Thyroid gland (tissue), 4 donors: ENCODE measurements around the gene FAM124B.

Experiments used
- POLR2A ChIP-seq, 2 donors: fragments of 450-650 bp; IDR thresholded peaks; one replicate each; pipeline ENCODE4 v1.6.1; 2017; ENCODE audit warnings: antibody characterized with exemption in 2 of 2, mild to moderate bottlenecking in 2 of 2, moderate library complexity in 1 of 2
- TF ChIP-seq, protein P1 (sequence below), 6 experiments: fragments of 200-600 bp in 3 of 6; fragments of 450-650 bp in 3 of 6; sonication (generic) in 3 of 6; IDR thresholded peaks; one replicate each; pipeline ENCODE4 v1.5.1; 2016 to 2019; ENCODE audit warnings: antibody characterized with exemption in 6 of 6, mild to moderate bottlenecking in 2 of 6, inconsistent platforms in 1 of 6, moderate library complexity in 1 of 6

DNA sequence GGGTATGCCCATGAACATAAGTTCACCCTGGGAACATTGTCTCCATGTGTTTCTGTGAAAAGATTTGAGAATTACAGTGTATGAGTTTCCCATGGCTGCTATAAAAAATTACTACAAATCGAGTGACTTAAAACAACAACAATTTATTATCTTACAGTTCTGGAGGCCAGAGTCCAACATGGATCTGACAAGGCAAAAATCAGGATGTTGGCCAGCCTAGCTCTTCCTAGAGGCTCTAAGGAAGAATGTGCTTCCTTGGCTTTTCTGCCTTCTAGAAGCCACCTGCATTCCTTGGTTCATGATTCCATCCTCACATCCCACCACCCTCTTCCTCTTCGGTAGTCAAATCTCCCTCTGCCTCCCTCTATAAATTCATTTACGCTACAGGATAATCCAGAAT is 38.6 kb downstream of the FAM124B start:
- TF ChIP-seq, protein P1, sequence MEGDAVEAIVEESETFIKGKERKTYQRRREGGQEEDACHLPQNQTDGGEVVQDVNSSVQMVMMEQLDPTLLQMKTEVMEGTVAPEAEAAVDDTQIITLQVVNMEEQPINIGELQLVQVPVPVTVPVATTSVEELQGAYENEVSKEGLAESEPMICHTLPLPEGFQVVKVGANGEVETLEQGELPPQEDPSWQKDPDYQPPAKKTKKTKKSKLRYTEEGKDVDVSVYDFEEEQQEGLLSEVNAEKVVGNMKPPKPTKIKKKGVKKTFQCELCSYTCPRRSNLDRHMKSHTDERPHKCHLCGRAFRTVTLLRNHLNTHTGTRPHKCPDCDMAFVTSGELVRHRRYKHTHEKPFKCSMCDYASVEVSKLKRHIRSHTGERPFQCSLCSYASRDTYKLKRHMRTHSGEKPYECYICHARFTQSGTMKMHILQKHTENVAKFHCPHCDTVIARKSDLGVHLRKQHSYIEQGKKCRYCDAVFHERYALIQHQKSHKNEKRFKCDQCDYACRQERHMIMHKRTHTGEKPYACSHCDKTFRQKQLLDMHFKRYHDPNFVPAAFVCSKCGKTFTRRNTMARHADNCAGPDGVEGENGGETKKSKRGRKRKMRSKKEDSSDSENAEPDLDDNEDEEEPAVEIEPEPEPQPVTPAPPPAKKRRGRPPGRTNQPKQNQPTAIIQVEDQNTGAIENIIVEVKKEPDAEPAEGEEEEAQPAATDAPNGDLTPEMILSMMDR (IDR thresholded peaks at IDR 0.05), result no peak
- no peak for TF ChIP-seq POLR2A (IDR thresholded peaks at IDR 0.05)
